ENCODE results near the gene SLC4A9. TPM values are rescaled to one million over a fixed set of nuclear protein-coding genes. Genes with fewer than 3 reads are reported as not detected.

Gene SLC4A9
- total and polyA plus RNA-seq, 4 donors = not detected

DNA sequence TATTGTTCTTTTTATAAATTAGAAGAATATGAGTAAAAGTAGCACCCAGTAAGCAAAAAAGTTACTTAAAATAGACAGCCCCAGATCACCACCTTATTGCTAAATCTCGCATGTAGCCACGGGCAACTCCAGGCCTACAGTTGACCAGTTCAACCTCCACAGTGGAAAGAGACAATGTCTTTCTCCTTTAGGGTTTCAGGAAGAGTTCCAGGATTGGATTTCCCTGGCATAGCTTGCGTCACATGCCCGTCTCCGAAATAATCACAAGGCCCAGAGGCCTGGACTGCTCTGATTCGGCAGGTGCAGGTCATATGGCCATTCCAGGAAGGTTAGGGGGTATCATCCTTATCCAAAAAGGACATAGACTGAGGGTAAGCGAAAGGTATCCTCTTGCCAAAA lies 47.2 kb upstream of the SLC4A9 start (continued):
- no peak for TF ChIP-seq EGR1 (IDR thresholded peaks at IDR 0.05; ENCODE audit: low read depth in 2 of 2)
- TF ChIP-seq, protein P1, sequence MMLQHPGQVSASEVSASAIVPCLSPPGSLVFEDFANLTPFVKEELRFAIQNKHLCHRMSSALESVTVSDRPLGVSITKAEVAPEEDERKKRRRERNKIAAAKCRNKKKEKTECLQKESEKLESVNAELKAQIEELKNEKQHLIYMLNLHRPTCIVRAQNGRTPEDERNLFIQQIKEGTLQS (IDR thresholded peaks at IDR 0.05) = no peak

DNA sequence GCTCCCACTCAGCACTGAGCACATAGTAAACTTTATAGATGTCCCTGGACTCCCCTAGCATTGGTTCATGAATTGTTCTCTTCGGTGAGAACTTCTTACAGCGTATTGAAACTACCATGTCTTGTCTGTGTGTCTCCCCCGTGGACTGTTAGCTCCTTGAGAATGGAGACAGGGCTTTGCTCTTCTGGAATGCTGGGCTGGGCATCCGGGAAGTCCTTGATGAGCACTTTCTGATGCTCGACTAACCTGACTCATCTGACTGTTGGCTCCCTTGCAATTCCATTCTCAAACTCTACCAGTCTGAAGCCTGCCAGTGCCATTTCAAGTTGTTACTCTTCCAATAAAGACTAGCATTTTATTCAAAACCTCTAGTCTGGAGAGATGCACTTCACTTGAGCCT lies 42.1 kb upstream of the SLC4A9 start:
- no peak overlapping the region for H3K4me3 ChIP-seq (ENCODE audit: low read depth in 1 of 3, low read length in 3 of 3)
- no peak overlapping the region for H3K9ac ChIP-seq (ENCODE audit: low read depth in 1 of 2, low read length in 2 of 2)
- H3K27me3 ChIP-seq (ENCODE audit: control insufficient read depth in 4 of 4, insufficient read depth in 4 of 4, low read length in 3 of 4) = no peaks in the 10 kb centered on the region
- no peak overlapping the region for H3K27ac ChIP-seq (ENCODE audit: low read depth in 1 of 2, low read length in 2 of 2)
- DNase-seq (ENCODE audit: low spot score) = no peak
- H3K36me3 ChIP-seq (ENCODE audit: control insufficient read depth in 4 of 4, insufficient read depth in 3 of 4, low read depth in 1 of 4, low read length in 3 of 4) = no peaks in the 10 kb centered on the region
- H3K9me3 ChIP-seq (ENCODE audit: control insufficient read depth in 4 of 4, low read length in 3 of 4) = no peaks in the 10 kb centered on the region
- no peaks in the 10 kb centered on the region for H3K4me1 ChIP-seq (ENCODE audit: control insufficient read depth in 4 of 4, insufficient read depth in 4 of 4, low read length in 3 of 4)
- TF ChIP-seq, protein P2, sequence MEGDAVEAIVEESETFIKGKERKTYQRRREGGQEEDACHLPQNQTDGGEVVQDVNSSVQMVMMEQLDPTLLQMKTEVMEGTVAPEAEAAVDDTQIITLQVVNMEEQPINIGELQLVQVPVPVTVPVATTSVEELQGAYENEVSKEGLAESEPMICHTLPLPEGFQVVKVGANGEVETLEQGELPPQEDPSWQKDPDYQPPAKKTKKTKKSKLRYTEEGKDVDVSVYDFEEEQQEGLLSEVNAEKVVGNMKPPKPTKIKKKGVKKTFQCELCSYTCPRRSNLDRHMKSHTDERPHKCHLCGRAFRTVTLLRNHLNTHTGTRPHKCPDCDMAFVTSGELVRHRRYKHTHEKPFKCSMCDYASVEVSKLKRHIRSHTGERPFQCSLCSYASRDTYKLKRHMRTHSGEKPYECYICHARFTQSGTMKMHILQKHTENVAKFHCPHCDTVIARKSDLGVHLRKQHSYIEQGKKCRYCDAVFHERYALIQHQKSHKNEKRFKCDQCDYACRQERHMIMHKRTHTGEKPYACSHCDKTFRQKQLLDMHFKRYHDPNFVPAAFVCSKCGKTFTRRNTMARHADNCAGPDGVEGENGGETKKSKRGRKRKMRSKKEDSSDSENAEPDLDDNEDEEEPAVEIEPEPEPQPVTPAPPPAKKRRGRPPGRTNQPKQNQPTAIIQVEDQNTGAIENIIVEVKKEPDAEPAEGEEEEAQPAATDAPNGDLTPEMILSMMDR (IDR thresholded peaks at IDR 0.05; ENCODE audit: low read depth, low read length, missing input control) = no peak
- no peak for TF ChIP-seq GABPA (IDR thresholded peaks at IDR 0.05 in 1 of 2, conservative IDR thresholded peaks at IDR 0.05 in 1 of 2)
- no peak for TF ChIP-seq HNF4G (IDR thresholded peaks at IDR 0.05)
- TF ChIP-seq EGR1 (IDR thresholded peaks at IDR 0.05; ENCODE audit: low read depth in 2 of 2) = no peak
- 85% methylated on average over 5 of the region's 5 CpGs for WGBS

DNA sequence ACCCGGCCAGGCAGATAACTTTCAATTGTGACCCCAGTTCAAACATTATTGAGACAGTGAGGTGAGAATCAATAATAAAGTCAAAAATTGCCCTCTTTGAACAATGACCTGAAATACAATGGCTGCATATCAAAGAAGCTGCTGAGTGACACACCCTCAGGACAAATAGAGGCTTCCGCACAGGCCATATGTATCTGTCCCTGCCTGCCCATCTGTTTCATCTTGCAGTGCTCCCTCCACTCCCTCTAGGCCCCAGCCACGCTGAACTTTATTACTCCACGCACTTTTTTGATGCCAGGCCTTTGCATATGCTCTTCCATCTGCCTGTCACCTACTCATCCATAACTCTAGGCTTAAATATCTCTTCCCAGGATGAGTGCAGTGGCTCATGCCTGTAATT lies 41.2 kb upstream of the SLC4A9 start:
- Histone ChIP-seq H3K36me3 (ENCODE audit: control insufficient read depth in 4 of 4, insufficient read depth in 3 of 4, low read depth in 1 of 4, low read length in 3 of 4) (no peaks in the 10 kb centered on the region), H3K9me3 (ENCODE audit: control insufficient read depth in 4 of 4, low read length in 3 of 4) (no peaks in the 10 kb centered on the region), H3K9ac (ENCODE audit: low read depth in 1 of 2, low read length in 2 of 2) (no peak overlapping the region), H3K27me3 (ENCODE audit: control insufficient read depth in 4 of 4, insufficient read depth in 4 of 4, low read length in 3 of 4) (no peaks in the 10 kb centered on the region), H3K4me1 (ENCODE audit: control insufficient read depth in 4 of 4, insufficient read depth in 4 of 4, low read length in 3 of 4) (no peaks in the 10 kb centered on the region), H3K27ac (ENCODE audit: low read depth in 1 of 2, low read length in 2 of 2) (no peak overlapping the region), H3K4me3 (ENCODE audit: low read depth in 1 of 3, low read length in 3 of 3) (no peak overlapping the region)
- DNase-seq (ENCODE audit: low spot score) = no peak
- 87% methylated on average over 4 of the region's 4 CpGs for WGBS
- TF ChIP-seq GABPA (IDR thresholded peaks at IDR 0.05 in 1 of 2, conservative IDR thresholded peaks at IDR 0.05 in 1 of 2) = no peak
- TF ChIP-seq, protein P3, sequence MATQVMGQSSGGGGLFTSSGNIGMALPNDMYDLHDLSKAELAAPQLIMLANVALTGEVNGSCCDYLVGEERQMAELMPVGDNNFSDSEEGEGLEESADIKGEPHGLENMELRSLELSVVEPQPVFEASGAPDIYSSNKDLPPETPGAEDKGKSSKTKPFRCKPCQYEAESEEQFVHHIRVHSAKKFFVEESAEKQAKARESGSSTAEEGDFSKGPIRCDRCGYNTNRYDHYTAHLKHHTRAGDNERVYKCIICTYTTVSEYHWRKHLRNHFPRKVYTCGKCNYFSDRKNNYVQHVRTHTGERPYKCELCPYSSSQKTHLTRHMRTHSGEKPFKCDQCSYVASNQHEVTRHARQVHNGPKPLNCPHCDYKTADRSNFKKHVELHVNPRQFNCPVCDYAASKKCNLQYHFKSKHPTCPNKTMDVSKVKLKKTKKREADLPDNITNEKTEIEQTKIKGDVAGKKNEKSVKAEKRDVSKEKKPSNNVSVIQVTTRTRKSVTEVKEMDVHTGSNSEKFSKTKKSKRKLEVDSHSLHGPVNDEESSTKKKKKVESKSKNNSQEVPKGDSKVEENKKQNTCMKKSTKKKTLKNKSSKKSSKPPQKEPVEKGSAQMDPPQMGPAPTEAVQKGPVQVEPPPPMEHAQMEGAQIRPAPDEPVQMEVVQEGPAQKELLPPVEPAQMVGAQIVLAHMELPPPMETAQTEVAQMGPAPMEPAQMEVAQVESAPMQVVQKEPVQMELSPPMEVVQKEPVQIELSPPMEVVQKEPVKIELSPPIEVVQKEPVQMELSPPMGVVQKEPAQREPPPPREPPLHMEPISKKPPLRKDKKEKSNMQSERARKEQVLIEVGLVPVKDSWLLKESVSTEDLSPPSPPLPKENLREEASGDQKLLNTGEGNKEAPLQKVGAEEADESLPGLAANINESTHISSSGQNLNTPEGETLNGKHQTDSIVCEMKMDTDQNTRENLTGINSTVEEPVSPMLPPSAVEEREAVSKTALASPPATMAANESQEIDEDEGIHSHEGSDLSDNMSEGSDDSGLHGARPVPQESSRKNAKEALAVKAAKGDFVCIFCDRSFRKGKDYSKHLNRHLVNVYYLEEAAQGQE (IDR thresholded peaks at IDR 0.05) = no peak
- TF ChIP-seq EGR1 (IDR thresholded peaks at IDR 0.05; ENCODE audit: low read depth in 2 of 2) = no peak
- TF ChIP-seq, protein P4, sequence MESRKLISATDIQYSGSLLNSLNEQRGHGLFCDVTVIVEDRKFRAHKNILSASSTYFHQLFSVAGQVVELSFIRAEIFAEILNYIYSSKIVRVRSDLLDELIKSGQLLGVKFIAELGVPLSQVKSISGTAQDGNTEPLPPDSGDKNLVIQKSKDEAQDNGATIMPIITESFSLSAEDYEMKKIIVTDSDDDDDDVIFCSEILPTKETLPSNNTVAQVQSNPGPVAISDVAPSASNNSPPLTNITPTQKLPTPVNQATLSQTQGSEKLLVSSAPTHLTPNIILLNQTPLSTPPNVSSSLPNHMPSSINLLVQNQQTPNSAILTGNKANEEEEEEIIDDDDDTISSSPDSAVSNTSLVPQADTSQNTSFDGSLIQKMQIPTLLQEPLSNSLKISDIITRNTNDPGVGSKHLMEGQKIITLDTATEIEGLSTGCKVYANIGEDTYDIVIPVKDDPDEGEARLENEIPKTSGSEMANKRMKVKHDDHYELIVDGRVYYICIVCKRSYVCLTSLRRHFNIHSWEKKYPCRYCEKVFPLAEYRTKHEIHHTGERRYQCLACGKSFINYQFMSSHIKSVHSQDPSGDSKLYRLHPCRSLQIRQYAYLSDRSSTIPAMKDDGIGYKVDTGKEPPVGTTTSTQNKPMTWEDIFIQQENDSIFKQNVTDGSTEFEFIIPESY (IDR thresholded peaks at IDR 0.05) = no peak
- TF ChIP-seq NR2F2 (IDR thresholded peaks at IDR 0.05) = no peak
- TF ChIP-seq HNF4A (conservative IDR thresholded peaks at IDR 0.05) = no peak
- TF ChIP-seq SP1 (IDR thresholded peaks at IDR 0.05) = no peak
- TF ChIP-seq RAD21 (IDR thresholded peaks at IDR 0.05) = no peak
- TF ChIP-seq, protein P1 (IDR thresholded peaks at IDR 0.05) = no peak
- no peak for TF ChIP-seq FOXA1 (IDR thresholded peaks at IDR 0.05)
- TF ChIP-seq, protein P2 (IDR thresholded peaks at IDR 0.05; ENCODE audit: low read depth, low read length, missing input control) = no peak
- TF ChIP-seq HNF4G (IDR thresholded peaks at IDR 0.05) = no peak
- TF ChIP-seq FOXA2 (IDR thresholded peaks at IDR 0.05) = no peak
- no peak for TF ChIP-seq JUND (IDR thresholded peaks at IDR 0.05)
- no peak for TF ChIP-seq YY1 (IDR thresholded peaks at IDR 0.05)
- TF ChIP-seq TAF1 (conservative IDR thresholded peaks at IDR 0.05) = no peak
- TF ChIP-seq, protein P5, sequence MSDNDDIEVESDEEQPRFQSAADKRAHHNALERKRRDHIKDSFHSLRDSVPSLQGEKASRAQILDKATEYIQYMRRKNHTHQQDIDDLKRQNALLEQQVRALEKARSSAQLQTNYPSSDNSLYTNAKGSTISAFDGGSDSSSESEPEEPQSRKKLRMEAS (IDR thresholded peaks at IDR 0.05) = no peak
- no peak for TF ChIP-seq RXRA (IDR thresholded peaks at IDR 0.05)
